Fibroblast of lung (primary cell): ENCODE data around the gene DLGAP1. TPM values are rescaled to one million over a fixed set of nuclear protein-coding genes. Genes with fewer than 3 reads are reported as not detected.

ENCODE experiments used
- DNase-seq, 2 donors: peaks; one replicate each; pipeline versions ENCODE4 v3.0.0 to v3.0.0-alpha.2; 2010; ENCODE audit warnings: low read depth in 2 of 2
- H2AFZ ChIP-seq: 2 replicates; pipeline ENCODE4 v1.5.1; 2012; ENCODE audit warnings: low read length, control low read depth, inconsistent platforms
- H3K27ac ChIP-seq: 2 replicates; pipeline ENCODE4 v1.5.1; 2011; ENCODE audit warnings: low read length, control low read depth; ENCODE audit not compliant: insufficient read depth
- H3K27me3 ChIP-seq: 2 replicates; pipeline ENCODE4 v1.5.1; 2011; ENCODE audit warnings: mild to moderate bottlenecking, low read length; ENCODE audit not compliant: control insufficient read depth, insufficient read depth
- H3K36me3 ChIP-seq: 2 replicates; pipeline ENCODE4 v1.5.1; 2011; ENCODE audit warnings: low read length; ENCODE audit not compliant: control insufficient read depth, insufficient read depth
- H3K4me1 ChIP-seq: 2 replicates; pipeline ENCODE4 v1.5.1; 2011; ENCODE audit warnings: low read length; ENCODE audit not compliant: control insufficient read depth, insufficient read depth; ENCODE audit errors: extremely low read depth
- H3K4me2 ChIP-seq: 2 replicates; pipeline ENCODE4 v1.5.1; 2011; ENCODE audit warnings: low read length, control low read depth; ENCODE audit not compliant: insufficient read depth; ENCODE audit errors: extremely low read depth
- H3K4me3 ChIP-seq, 4 experiments: fragments of 200-600 bp in 1 of 4; sonication (generic) in 1 of 4; replicated peaks in 1 of 4; 2 replicates each; pipeline ENCODE4 v1.5.1; 2011 to 2016; ENCODE audit warnings: low read length in 4 of 4, low read depth in 3 of 4, mild to moderate bottlenecking in 3 of 4, control low read depth in 2 of 4, inconsistent platforms in 1 of 4, mixed read lengths in 1 of 4; ENCODE audit not compliant: insufficient read depth in 1 of 4; ENCODE audit errors: control extremely low read depth in 1 of 4
- H3K79me2 ChIP-seq: 2 replicates; pipeline ENCODE4 v1.5.1; 2012; ENCODE audit warnings: mild to moderate bottlenecking, low read length, inconsistent platforms; ENCODE audit not compliant: control insufficient read depth, insufficient read depth
- H3K9ac ChIP-seq: 2 replicates; pipeline ENCODE4 v1.5.1; 2011; ENCODE audit warnings: mild to moderate bottlenecking, low read length, control low read depth; ENCODE audit not compliant: insufficient read depth
- H3K9me3 ChIP-seq: 2 replicates; pipeline ENCODE4 v1.5.1; 2012; ENCODE audit warnings: low read depth, low read length; ENCODE audit not compliant: control insufficient read depth, insufficient read depth
- H4K20me1 ChIP-seq: 2 replicates; pipeline ENCODE4 v1.5.1; 2011; ENCODE audit warnings: low read length; ENCODE audit not compliant: control insufficient read depth, insufficient read depth; ENCODE audit errors: extremely low read depth
- EZH2 ChIP-seq: IDR thresholded peaks from 2 replicates; pipeline ENCODE4 v1.5.1; 2012; ENCODE audit warnings: low read length, control low read depth, mild to moderate bottlenecking; ENCODE audit errors: missing control alignments
- polyA plus RNA-seq, 2 donors: library from polyadenylated mRNA; depleted of rRNA in 1 of 2; stranded (reverse) in 1 of 2; unstranded in 1 of 2; fragments of >200 nt; gene quantifications; 2 replicates each; pipeline ENCODE4 v1.2.1, GENCODE V29; 2011 to 2012; ENCODE audit warnings: missing spikeins in 1 of 2
- total RNA-seq: library from RNA; depleted of rRNA; stranded (reverse); fragments of >200 nt; gene quantifications from 2 replicates; pipeline ENCODE4 v1.2.1, GENCODE V29; 2014
- TF ChIP-seq, protein P1 (sequence below), 2 donors: IDR thresholded peaks in 1 of 2; conservative IDR thresholded peaks in 1 of 2; 1 replicate in 1 of 2; 2 replicates in 1 of 2; pipeline ENCODE4 v1.5.1; 2011 to 2012; ENCODE audit warnings: low read length in 2 of 2, control low read depth in 1 of 2, inconsistent platforms in 1 of 2, low read depth in 1 of 2, mild to moderate bottlenecking in 1 of 2

Gene DLGAP1
- total and polyA plus RNA-seq, 2 donors (not counting 1 experiment from before 2014, with no cell fraction given), result 0.16 to 0.17 TPM

DNA sequence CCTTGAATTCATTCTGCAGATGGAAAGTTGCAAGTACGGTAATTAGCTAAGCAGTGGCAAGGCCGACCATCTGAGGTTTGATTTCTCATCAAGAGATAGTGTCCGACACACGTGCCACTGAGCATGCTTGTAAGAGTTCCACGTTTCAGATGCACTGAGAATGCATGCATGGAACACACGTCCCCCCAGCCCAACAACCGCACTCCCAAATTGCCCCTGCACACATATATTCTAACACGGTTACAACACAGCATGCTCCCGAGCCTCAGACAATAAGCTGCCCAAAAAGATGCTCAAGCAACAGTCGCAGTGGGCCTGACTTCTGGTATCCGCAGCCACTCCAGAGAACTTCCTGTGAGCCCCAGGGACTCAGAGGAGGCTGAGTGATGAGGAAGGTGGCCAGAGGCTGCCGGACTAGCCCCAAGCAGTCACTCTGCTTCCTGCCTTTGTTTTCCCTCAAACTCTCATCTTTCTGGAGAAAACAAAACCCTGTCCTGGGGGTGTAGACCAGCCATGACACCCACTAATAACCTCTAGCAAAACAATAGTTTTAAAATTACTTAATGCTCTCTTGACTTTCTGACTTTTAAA is 801.2 kb downstream of the DLGAP1 start:
- H3K79me2 ChIP-seq, result no peaks in the 10 kb centered on the region
- TF ChIP-seq, protein P1, sequence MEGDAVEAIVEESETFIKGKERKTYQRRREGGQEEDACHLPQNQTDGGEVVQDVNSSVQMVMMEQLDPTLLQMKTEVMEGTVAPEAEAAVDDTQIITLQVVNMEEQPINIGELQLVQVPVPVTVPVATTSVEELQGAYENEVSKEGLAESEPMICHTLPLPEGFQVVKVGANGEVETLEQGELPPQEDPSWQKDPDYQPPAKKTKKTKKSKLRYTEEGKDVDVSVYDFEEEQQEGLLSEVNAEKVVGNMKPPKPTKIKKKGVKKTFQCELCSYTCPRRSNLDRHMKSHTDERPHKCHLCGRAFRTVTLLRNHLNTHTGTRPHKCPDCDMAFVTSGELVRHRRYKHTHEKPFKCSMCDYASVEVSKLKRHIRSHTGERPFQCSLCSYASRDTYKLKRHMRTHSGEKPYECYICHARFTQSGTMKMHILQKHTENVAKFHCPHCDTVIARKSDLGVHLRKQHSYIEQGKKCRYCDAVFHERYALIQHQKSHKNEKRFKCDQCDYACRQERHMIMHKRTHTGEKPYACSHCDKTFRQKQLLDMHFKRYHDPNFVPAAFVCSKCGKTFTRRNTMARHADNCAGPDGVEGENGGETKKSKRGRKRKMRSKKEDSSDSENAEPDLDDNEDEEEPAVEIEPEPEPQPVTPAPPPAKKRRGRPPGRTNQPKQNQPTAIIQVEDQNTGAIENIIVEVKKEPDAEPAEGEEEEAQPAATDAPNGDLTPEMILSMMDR (conservative IDR thresholded peaks at IDR 0.05 in 1 of 2, IDR thresholded peaks at IDR 0.05 in 1 of 2; ENCODE audit: low read depth in 1 of 2, low read length in 2 of 2), result no peak
- TF ChIP-seq EZH2, result no peak
- peak overlapping the region in 1 of 4 experiments; percentile 52 for H3K4me3 ChIP-seq
- H2AFZ ChIP-seq, result no peak overlapping the region
- H3K27me3 ChIP-seq, result no peaks in the 10 kb centered on the region
- H3K4me1 ChIP-seq, result peaks cover 19% of the 10 kb centered on the region
- no peaks in the 10 kb centered on the region for H3K36me3 ChIP-seq
- no peak overlapping the region for H3K9ac ChIP-seq
- H3K27ac ChIP-seq, result peak overlapping the region; percentile 13
- H3K9me3 ChIP-seq, result no peaks in the 10 kb centered on the region
- DNase-seq, result peak in 1 of 2 donors; percentile 20
- H4K20me1 ChIP-seq, result no peaks in the 10 kb centered on the region
- no peak overlapping the region for H3K4me2 ChIP-seq

DNA sequence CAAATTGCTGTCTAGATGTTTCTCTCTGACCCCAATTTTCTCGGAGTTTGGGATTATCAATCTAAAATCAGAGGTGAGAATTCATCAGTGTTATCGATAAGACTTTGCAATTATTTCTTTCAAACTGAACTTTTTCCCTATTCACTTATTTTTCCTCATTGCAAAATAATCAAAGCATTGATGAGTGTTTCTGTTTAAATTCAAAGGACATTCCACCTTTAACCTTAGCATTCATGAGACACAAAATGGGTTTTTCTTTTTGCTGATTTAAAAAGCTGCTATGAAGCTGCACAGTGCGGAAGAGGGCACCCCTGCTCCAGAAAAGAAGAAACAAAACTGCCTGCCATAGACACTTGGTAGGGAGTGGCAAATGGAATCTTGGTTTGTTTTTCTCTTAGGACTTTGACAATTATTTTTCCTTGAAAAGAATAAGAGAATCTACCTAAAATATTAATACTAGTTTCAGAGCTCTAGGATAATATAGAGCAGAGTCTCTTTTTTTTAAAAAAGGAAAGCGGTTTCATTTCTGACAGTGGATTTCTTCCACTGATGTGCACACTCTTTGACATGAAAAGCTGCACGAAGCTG is 801.8 kb downstream of the DLGAP1 start:
- H3K79me2 ChIP-seq, result no peaks in the 10 kb centered on the region
- TF ChIP-seq EZH2, result no peak
- TF ChIP-seq, protein P1 (conservative IDR thresholded peaks at IDR 0.05 in 1 of 2, IDR thresholded peaks at IDR 0.05 in 1 of 2; ENCODE audit: low read depth in 1 of 2, low read length in 2 of 2), result no peak
- H4K20me1 ChIP-seq, result no peaks in the 10 kb centered on the region
- no peaks in the 10 kb centered on the region for H3K27me3 ChIP-seq
- peak in 1 of 2 donors; percentile 40 for DNase-seq
- H2AFZ ChIP-seq, result no peak overlapping the region
- H3K36me3 ChIP-seq, result no peaks in the 10 kb centered on the region
- peak overlapping the region; percentile 85 for H3K27ac ChIP-seq
- H3K9me3 ChIP-seq, result no peaks in the 10 kb centered on the region
- H3K4me1 ChIP-seq, result peaks cover 19% of the 10 kb centered on the region
- no peak overlapping the region for H3K9ac ChIP-seq
- peak overlapping the region; percentile 48 for H3K4me2 ChIP-seq
- H3K4me3 ChIP-seq, result peak overlapping the region in 2 of 4 experiments; percentile 6 to 52

DNA sequence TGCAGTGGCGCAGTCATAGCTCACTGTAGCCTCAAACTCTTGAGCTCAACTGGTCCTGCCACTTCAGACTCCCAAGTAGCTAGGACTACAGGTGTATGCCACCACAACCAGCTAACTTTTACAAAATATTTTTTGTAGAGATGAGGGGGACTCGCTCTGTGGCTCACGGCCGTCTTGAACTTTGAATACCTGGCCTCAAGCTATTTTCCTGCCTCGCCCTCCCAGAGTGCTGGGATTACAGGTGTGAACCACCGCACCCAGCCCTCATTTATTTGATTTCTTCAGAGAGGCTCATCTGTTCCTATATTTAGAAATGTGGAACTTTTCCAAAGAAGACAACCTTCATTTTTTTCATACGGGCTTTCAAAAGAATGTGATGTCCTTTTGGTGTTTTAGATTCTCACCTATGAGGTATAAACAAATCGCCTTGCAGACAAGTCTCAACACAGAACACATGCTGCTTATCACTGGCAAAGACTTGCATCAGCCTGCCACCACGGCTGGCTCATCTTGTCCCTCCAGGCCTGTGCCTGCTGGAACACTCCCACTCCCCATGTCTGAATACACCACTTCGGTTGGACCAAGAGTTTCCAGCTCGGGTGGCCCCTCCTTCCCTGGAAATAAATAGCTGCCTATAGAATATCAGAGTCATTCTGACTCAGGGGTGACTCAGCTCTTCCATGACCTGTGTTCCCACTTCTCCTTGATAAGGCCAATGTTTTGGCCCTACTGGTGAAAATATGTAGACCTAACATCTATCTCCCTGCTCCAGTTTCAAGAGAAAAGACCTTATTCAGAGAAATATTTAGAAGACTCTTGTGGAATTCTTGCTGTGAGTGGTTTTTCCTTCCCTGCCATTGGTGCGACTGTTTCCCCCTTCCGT is 802.5 kb downstream of the DLGAP1 start:
- Histone ChIP-seq H3K27me3 (no peaks in the 10 kb centered on the region), H3K79me2 (no peaks in the 10 kb centered on the region), H3K9ac (no peak overlapping the region), H2AFZ (no peak overlapping the region), H3K4me1 (peaks cover 19% of the 10 kb centered on the region), H3K4me2 (peak overlapping the region; percentile 48), H4K20me1 (no peaks in the 10 kb centered on the region), H3K4me3 (peak overlapping the region in 1 of 4 experiments; percentile 52), H3K27ac (peak overlapping the region; percentile 85), H3K36me3 (no peaks in the 10 kb centered on the region), H3K9me3 (no peaks in the 10 kb centered on the region)
- DNase-seq, result peak; percentile 99
- TF ChIP-seq, protein P1 (conservative IDR thresholded peaks at IDR 0.05 in 1 of 2, IDR thresholded peaks at IDR 0.05 in 1 of 2; ENCODE audit: low read depth in 1 of 2, low read length in 2 of 2), result peak in 1 of 2 donors; percentile 5
- TF ChIP-seq EZH2, result no peak
